Aorta (tissue), 5 donors: ENCODE data around the gene ICAM3. TPM values are rescaled to one million over a fixed set of nuclear protein-coding genes. Genes with fewer than 3 reads are reported as not detected.
A peak's percentile ranks its signal among the peaks of the same experiment; 100 is the strongest.

ENCODE experiments used
- ATAC-seq: fragments of 200-7000 bp; cut with Tn5 transposase; one replicate; pipeline ENCODE4 v1.9.1; 2022; ENCODE audit warnings: moderate library complexity; ENCODE audit not compliant: low FRiP score
- DNase-seq, 2 donors: peaks; one replicate each; pipeline ENCODE4 v3.0.0-alpha.2; 2020
- H3K27ac ChIP-seq, 2 donors: one replicate each; pipeline ENCODE4 v1.5.1; 2013; ENCODE audit warnings: low read length in 2 of 2, mild to moderate bottlenecking in 2 of 2, moderate library complexity in 2 of 2, control low read depth in 1 of 2, inconsistent platforms in 1 of 2, low read depth in 1 of 2
- H3K27me3 ChIP-seq, 2 donors: one replicate each; pipeline ENCODE4 v1.6.1; 2013; ENCODE audit warnings: control low read depth in 1 of 2, low read length in 1 of 2, mild to moderate bottlenecking in 1 of 2, moderate library complexity in 1 of 2; ENCODE audit not compliant: insufficient read depth in 2 of 2, control insufficient read depth in 1 of 2
- H3K36me3 ChIP-seq, 2 donors: one replicate each; pipeline ENCODE4 v1.6.1; 2013; ENCODE audit warnings: control low read depth in 1 of 2, low read length in 1 of 2, mild to moderate bottlenecking in 1 of 2; ENCODE audit not compliant: insufficient read depth in 2 of 2, control insufficient read depth in 1 of 2
- H3K4me1 ChIP-seq, 2 donors: one replicate each; pipeline ENCODE4 v1.6.1; 2013; ENCODE audit warnings: low read length in 2 of 2, control low read depth in 1 of 2, mild to moderate bottlenecking in 1 of 2, moderate library complexity in 1 of 2; ENCODE audit not compliant: insufficient read depth in 2 of 2, control insufficient read depth in 1 of 2
- H3K4me3 ChIP-seq, 2 donors: one replicate each; pipeline ENCODE4 v1.5.1; 2013; ENCODE audit warnings: low read length in 2 of 2, control low read depth in 1 of 2, mild to moderate bottlenecking in 1 of 2
- H3K9me3 ChIP-seq: one replicate; pipeline ENCODE4 v1.6.1; 2013; ENCODE audit warnings: mild to moderate bottlenecking, low read length; ENCODE audit not compliant: control insufficient read depth
- WGBS, 2 donors: extraction: QIAGEN DNeasy Blood & Tissue Kit; methylation state at CpG; one replicate each; pipeline ENCODE4 v1.1.7; 2013; 5-methylcytosine and 5-hydroxymethylcytosine counted together
- intact Hi-C, 2 donors: fragments of 100-400 bp; cut with DNase I; formaldehyde crosslinking; loops; one replicate each; pipeline versions ENCODE4 v1.14.2 to v1.15.0; 2022
- polyA plus RNA-seq, 2 donors: library from polyadenylated mRNA; stranded (reverse); fragments of 200-250 nt; gene quantifications; one replicate each; pipeline ENCODE4 v1.2.3, GENCODE V29; 2013
- total RNA-seq, 2 donors: library from RNA; stranded (reverse); fragmentation: NEBNext Ultra II Directional; extraction: Animal tissue kit (Norgen Biotek cat#: 25700); gene quantifications; one replicate each; pipeline ENCODE4 v1.2.1, GENCODE V29; 2021
- donor health status: healthy with polysubstance abuse.
- donor health status: Bipolar disorder and iron deficiency.
- donor health status: DM: no; HTN: no; CAD: no.
- donor health status: DM: no; HTN: no; CAD: no.
- donor health status: DM: yes; HTN: yes; CAD: no.

The ICAM3 gene
- total and polyA plus RNA-seq, 4 donors: 6.3 to 10.5 (median 8.9) TPM

DNA sequence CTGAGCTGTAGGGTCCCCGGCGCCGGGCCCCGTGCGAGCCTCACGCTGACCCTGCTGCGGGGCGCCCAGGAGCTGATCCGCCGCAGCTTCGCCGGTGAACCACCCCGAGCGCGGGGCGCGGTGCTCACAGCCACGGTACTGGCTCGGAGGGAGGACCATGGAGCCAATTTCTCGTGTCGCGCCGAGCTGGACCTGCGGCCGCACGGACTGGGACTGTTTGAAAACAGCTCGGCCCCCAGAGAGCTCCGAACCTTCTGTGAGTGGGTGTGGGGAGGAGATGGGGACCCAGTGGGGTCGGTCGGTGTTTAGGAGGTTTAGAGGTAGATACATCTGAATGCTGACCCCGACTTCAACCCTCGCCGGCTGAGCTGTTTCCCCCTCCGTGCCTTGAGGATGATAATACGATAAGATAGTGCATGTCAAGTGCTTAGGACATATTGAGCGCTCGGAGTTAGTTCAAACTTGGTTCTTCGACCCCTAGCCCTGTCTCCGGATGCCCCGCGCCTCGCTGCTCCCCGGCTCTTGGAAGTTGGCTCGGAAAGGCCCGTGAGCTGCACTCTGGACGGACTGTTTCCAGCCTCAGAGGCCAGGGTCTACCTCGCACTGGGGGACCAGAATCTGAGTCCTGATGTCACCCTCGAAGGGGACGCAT lies 47.7 kb downstream of the ICAM3 start:
- 1 to 2% methylated on average over 44 to 49 of the region's 49 CpGs for WGBS, 2 donors
- H3K27me3 ChIP-seq: no peaks in the 10 kb centered on the region
- ATAC-seq: no peak

DNA sequence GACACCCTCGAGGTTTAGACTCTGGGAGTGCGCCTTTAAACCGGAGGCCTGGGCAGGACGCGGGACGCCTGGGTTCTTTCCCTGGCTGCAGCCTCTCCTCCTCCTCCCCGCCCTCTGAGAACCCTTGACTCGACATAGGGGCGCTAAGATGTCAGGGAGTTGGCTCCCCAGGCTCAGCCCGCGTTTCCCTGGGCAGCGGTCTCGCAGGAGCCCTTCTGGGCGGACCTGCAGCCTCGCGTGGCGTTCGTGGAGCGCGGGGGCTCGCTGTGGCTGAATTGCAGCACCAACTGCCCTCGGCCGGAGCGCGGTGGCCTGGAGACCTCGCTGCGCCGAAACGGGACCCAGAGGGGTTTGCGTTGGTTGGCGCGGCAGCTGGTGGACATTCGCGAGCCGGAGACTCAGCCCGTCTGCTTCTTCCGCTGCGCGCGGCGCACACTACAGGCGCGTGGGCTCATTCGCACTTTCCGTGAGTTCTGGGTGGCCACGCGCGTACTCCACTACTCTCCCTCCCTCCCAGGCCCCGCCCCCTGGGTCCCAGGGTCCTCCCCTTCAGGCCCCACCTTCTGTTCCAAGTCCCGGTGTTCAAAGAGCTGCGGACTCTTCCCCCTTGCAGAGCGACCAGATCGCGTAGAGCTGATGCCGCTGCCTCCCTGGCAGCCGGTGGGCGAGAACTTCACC lies 48.4 kb downstream of the ICAM3 start:
- intact Hi-C loops: no loop called here
- Histone ChIP-seq H3K27me3 (no peaks in the 10 kb centered on the region), H3K36me3 (no peaks in the 10 kb centered on the region), H3K27ac (no peak overlapping the region), H3K4me1 (no peaks in the 10 kb centered on the region), H3K9me3 (no peaks in the 10 kb centered on the region), H3K4me3 (no peak overlapping the region)
- ATAC-seq: peak; percentile 32
- DNase-seq: peak in 1 of 2 donors; percentile 82
- 1% methylated on average over 57 of the region's 57 CpGs for WGBS, 2 donors

More for the DNA sequence above, 47.7 kb downstream of the ICAM3 start:
- Histone ChIP-seq H3K4me3 (no peak overlapping the region), H3K9me3 (no peaks in the 10 kb centered on the region), H3K36me3 (no peaks in the 10 kb centered on the region), H3K27ac (no peak overlapping the region), H3K4me1 (no peaks in the 10 kb centered on the region)
- no peak for DNase-seq
- intact Hi-C loops: no loop called here

GRCh38 chr19:10290357-10290875 lies 49.0 kb downstream of the ICAM3 start:
- H3K36me3 ChIP-seq: no peaks in the 10 kb centered on the region
- no peak overlapping the region for H3K27ac ChIP-seq
- no peaks in the 10 kb centered on the region for H3K4me1 ChIP-seq
- intact Hi-C loops: no loop called here
- no peak overlapping the region for H3K4me3 ChIP-seq
- DNase-seq (no peak), ATAC-seq (no peak)
- WGBS, 2 donors: 1 to 2% methylated on average over 30 of the region's 30 CpGs
- H3K9me3 ChIP-seq: no peaks in the 10 kb centered on the region
- H3K27me3 ChIP-seq: no peaks in the 10 kb centered on the region

DNA sequence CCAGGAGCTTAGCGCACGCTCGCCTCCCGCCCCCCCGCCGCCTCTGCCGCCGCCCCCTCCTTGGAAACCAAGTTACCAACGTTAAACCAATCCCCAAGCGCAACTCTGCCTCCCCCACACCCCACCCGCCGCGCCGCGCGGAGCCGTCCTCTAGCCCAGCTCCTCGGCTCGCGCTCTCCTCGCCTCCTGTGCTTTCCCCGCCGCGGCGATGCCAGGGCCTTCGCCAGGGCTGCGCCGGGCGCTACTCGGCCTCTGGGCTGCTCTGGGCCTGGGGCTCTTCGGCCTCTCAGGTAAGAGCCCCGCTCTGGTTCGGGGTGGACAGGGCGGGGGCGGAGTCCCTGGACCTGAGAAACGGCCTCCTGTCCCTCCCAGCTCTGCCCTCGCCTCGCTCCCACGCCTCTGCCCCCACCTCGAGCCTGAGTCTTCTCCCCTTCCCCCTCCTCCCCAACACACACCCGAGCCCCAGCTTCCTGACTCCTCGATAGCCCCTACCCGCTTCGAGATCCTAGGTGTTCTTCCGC lies 49.5 kb downstream of the ICAM3 start, which contains the start of gene ICAM5:
Gene ICAM5, plus strand, starts transcription at position 117 of the 521 bp plus-strand sequence. Its CDS starts 92 bp downstream, at position 209.
- Histone ChIP-seq H3K4me3 (no peak within 1 kb of the TSS), H3K4me1 (no peaks in the 10 kb centered on the region), H3K9me3 (no peaks in the 10 kb centered on the region), H3K36me3 (no peaks in the 10 kb centered on the region), H3K27ac (no peak within 1 kb of the TSS), H3K27me3 (no peaks in the 10 kb centered on the region)
- WGBS, 2 donors: 0 to 1% methylated on average over 36 to 45 of the region's 45 CpGs
- intact Hi-C loops: no loop called here
- DNase-seq (no peak), ATAC-seq (no peak)

DNA sequence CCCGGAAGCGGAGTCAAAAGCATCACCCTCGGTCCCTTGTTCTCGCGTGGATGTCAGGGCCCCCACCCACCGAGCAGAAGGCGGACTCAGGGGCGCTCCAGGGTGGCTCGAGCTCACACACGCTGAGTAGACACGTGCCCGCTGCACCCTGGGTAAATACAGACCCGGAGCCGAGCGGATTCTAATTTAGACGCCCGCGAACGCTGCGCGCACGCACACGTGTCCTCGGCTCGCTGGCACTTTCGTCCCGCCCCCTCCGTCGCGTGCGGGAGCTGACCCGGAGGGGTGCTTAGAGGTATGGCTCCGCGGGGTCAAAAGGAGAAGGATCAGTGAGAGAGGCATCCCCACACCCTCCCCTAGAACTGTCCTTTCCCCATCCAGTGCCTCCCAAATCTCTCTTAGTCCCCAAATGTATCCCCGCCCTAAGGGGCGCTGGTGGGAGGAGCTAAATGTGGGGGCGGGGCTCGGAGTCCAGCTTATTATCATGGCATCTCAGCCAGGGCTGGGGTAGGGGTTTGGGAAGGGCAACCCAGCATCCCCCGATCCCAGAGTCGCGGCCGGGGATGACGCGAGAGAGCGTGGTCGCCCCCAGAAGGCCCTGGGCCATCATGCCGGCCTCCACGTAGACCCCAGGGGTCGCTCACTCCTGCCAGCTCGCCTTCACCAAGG lies 50.1 kb downstream of the ICAM3 start:
- Histone ChIP-seq H3K9me3 (no peaks in the 10 kb centered on the region), H3K36me3 (no peaks in the 10 kb centered on the region), H3K27ac (no peak overlapping the region), H3K27me3 (no peaks in the 10 kb centered on the region), H3K4me1 (no peaks in the 10 kb centered on the region), H3K4me3 (no peak overlapping the region)
- intact Hi-C loops: no loop called here
- DNase-seq (no peak), ATAC-seq (no peak)
- WGBS, 2 donors: 1% methylated on average over 48 to 50 of the region's 50 CpGs

GRCh38 chr19:10288662-10289166 lies 50.7 kb downstream of the ICAM3 start:
- ATAC-seq: no peak
- WGBS, 2 donors: 3 to 4% methylated on average over 23 of the region's 23 CpGs
- no peak overlapping the region for H3K4me3 ChIP-seq

DNA sequence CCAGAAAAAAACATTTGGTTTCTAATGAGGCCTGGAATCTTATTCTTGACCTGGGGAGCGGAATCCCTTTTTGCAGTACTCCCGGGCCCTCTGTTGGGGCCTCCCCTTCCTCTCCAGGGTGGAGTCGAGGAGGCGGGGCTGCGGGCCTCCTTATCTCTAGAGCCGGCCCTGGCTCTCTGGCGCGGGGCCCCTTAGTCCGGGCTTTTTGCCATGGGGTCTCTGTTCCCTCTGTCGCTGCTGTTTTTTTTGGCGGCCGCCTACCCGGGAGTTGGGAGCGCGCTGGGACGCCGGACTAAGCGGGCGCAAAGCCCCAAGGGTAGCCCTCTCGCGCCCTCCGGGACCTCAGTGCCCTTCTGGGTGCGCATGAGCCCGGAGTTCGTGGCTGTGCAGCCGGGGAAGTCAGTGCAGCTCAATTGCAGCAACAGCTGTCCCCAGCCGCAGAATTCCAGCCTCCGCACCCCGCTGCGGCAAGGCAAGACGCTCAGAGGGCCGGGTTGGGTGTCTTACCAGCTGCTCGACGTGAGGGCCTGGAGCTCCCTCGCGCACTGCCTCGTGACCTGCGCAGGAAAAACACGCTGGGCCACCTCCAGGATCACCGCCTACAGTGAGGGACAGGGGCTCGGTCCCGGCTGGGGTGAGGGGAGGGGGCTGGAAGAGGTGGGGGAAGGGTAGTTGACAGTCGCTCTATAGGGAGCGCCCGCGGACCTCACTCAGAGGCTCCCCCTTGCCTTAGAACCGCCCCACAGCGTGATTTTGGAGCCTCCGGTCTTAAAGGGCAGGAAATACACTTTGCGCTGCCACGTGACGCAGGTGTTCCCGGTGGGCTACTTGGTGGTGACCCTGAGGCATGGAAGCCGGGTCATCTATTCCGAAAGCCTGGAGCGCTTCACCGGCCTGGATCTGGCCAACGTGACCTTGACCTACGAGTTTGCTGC lies 52.4 kb downstream of the ICAM3 start, which contains the start of gene ICAM4:
Gene ICAM4, plus strand, starts transcription at position 153 of the 935 bp plus-strand sequence. Its CDS starts 58 bp downstream, at position 211.
- Histone ChIP-seq H3K27me3 (no peaks in the 10 kb centered on the region), H3K36me3 (no peaks in the 10 kb centered on the region), H3K9me3 (no peaks in the 10 kb centered on the region), H3K4me3 (no peak within 1 kb of the TSS), H3K4me1 (no peaks in the 10 kb centered on the region), H3K27ac (no peak within 1 kb of the TSS)
- ATAC-seq: peak; percentile 67
- 3% methylated on average over 57 to 59 of the region's 59 CpGs for WGBS, 2 donors
- intact Hi-C loops: no loop called here
- peak in 1 of 2 donors; percentile 81 for DNase-seq

More at GRCh38 chr19:10288662-10289166, 50.7 kb downstream of the ICAM3 start:
- Histone ChIP-seq H3K27ac (no peak overlapping the region), H3K27me3 (no peaks in the 10 kb centered on the region), H3K4me1 (no peaks in the 10 kb centered on the region), H3K36me3 (no peaks in the 10 kb centered on the region), H3K9me3 (no peaks in the 10 kb centered on the region)
- intact Hi-C loops: no loop called here
- peak in 1 of 2 donors; percentile 59 for DNase-seq
